Prostate gland (tissue), 2 donors: ENCODE results near the gene IGLL5. TPM values are rescaled to one million over a fixed set of nuclear protein-coding genes. Genes with fewer than 3 reads are reported as not detected.

Experiments
- DNase-seq: peaks from one replicate; pipeline ENCODE4 v3.0.0-alpha.2; 2019; ENCODE audit warnings: low spot score
- H3K27ac ChIP-seq, 2 donors: fragments of 200-600 bp; sonication (generic); 2 replicates each; pipeline ENCODE4 v1.5.1; 2017 to 2019
- H3K27me3 ChIP-seq: fragments of 200-600 bp; sonication (generic); replicated peaks from 2 replicates; pipeline ENCODE4 v1.5.1; 2019; ENCODE audit not compliant: insufficient read depth
- H3K36me3 ChIP-seq, 2 donors: fragments of 200-600 bp; sonication (generic); 1 replicate in 1 of 2; 2 replicates in 1 of 2; pipeline versions ENCODE4 v1.5.1 to v1.8.1; 2017 to 2019
- H3K4me1 ChIP-seq: fragments of 200-600 bp; sonication (generic); replicated peaks from 2 replicates; pipeline ENCODE4 v1.5.1; 2019
- H3K4me3 ChIP-seq, 2 donors: fragments of 200-600 bp; sonication (generic); 2 replicates each; pipeline ENCODE4 v1.5.1; 2017 to 2019
- H3K9me3 ChIP-seq: fragments of 200-600 bp; sonication (generic); 2 replicates; pipeline ENCODE4 v1.5.1; 2017
- POLR2A ChIP-seq: fragments of 450-650 bp; IDR thresholded peaks from one replicate; pipeline ENCODE4 v1.6.1; 2016; ENCODE audit warnings: antibody characterized with exemption, mild to moderate bottlenecking
- POLR2AphosphoS5 ChIP-seq: sonication (generic); formaldehyde crosslinking; IDR thresholded peaks from one replicate; pipeline ENCODE4 v1.6.1; 2017; ENCODE audit warnings: antibody characterized with exemption
- WGBS: methylation state at CpG from one replicate; pipeline ENCODE4 v1.1.5; 2018; 5-methylcytosine and 5-hydroxymethylcytosine counted together
- intact Hi-C: fragments of 100-400 bp; cut with DNase I; formaldehyde crosslinking; loops from one replicate; pipeline ENCODE4 v1.14.2; 2022
- total RNA-seq, 2 donors: library from RNA; depleted of rRNA; stranded (reverse); fragments of >200 nt; gene quantifications; one replicate each; pipeline ENCODE4 v1.1.0, GENCODE V29; 2016
- TF ChIP-seq, protein P1 (sequence below), 4 experiments: fragments of 200-600 bp in 2 of 4; fragments of 450-650 bp in 2 of 4; sonication (generic) in 2 of 4; IDR thresholded peaks; 1 replicate in 3 of 4; 2 replicates in 1 of 4; pipeline ENCODE4 v1.5.1; 2016 to 2019; ENCODE audit warnings: antibody characterized with exemption in 4 of 4, mild to moderate bottlenecking in 2 of 4, moderate library complexity in 2 of 4

IGLL5 gene
- total RNA-seq, 2 donors from 2014 or later: not detected

DNA sequence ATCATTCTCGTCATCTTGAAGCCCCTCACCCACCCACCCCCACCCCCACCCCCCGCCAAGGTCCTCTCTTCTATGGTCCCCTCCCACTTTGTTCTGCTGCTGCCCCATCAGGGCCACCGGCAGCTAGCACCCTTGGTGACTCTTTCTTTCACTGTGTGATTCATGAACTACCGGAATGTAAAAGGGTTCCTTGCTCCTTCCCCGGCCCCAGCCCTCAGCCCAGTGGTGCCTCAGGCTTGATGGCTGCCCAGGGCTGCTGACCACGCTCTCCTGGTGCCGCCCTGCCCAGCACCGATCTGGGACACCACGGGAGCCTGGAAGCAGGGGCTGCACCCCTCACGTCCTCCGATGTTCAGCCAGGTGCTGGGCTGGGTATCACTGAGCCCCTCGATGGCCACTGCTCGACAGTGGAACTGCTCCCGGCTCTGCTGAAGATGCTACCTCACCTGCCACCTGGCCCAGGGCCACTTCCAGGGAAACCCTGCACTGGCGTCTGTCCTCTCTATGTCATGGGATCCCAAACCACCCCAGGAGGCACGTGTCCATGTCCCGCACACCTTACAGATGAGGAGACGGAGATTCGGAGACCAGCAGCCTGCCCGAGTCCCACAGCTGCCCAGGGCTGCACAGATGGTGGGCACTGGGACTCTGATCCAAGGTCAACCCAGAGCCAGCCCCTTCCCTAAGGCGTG lies 39.7 kb downstream of the IGLL5 start:
- no peaks in the 10 kb centered on the region for H3K27me3 ChIP-seq
- WGBS: 92% methylated on average over 15 of the region's 21 CpGs
- TF ChIP-seq POLR2A (no peak), POLR2AphosphoS5 (no peak)
- TF ChIP-seq, protein P1, sequence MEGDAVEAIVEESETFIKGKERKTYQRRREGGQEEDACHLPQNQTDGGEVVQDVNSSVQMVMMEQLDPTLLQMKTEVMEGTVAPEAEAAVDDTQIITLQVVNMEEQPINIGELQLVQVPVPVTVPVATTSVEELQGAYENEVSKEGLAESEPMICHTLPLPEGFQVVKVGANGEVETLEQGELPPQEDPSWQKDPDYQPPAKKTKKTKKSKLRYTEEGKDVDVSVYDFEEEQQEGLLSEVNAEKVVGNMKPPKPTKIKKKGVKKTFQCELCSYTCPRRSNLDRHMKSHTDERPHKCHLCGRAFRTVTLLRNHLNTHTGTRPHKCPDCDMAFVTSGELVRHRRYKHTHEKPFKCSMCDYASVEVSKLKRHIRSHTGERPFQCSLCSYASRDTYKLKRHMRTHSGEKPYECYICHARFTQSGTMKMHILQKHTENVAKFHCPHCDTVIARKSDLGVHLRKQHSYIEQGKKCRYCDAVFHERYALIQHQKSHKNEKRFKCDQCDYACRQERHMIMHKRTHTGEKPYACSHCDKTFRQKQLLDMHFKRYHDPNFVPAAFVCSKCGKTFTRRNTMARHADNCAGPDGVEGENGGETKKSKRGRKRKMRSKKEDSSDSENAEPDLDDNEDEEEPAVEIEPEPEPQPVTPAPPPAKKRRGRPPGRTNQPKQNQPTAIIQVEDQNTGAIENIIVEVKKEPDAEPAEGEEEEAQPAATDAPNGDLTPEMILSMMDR (IDR thresholded peaks at IDR 0.05): no peak

DNA sequence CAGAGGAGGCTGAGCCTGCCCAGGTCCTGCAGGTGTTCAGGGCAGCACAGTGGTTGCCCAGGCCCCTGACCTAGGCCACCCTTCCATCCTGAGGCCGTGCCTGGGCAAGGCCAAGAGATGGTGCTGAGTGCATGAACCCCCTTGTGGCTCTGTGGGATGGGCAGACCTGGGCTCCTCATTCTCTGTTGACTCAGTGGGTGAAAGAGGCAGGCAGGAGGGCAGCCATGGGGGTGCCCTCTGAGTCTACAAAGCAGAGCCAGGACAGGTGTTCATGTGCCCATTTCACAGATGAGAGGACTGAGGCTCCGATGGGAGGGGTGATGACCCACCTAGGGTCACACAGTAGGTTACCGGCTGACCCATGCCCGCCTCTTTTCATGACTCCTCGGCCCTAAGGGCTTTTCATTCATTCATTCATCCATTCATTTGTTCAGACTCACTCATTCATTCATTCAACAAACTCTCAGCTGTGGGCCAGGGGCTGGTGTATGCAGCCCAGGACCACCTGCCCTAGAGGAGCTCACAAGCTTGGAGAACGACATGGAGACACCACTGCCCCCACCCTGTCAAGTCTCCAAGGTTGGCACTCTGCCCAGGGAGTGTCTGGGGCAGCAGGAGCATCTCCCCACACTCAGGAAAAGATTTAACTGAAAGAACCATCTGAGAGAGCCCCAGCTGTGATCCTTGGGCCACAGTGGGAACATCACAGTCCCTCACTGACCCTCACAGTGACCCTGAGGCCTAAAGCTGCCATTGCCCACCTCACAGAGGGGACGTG lies 40.5 kb downstream of the IGLL5 start:
- no peak overlapping the region for H3K4me3 ChIP-seq
- peaks cover 4% of the 10 kb centered on the region for H3K4me1 ChIP-seq
- H3K36me3 ChIP-seq: no peaks in the 10 kb centered on the region
- H3K9me3 ChIP-seq: no peaks in the 10 kb centered on the region
- TF ChIP-seq POLR2AphosphoS5 (no peak), POLR2A (no peak)
- TF ChIP-seq, protein P1 (IDR thresholded peaks at IDR 0.05): no peak
- no peaks in the 10 kb centered on the region for H3K27me3 ChIP-seq
- 77% methylated on average over 7 of the region's 7 CpGs for WGBS
- DNase-seq: no peak
- no peak overlapping the region for H3K27ac ChIP-seq
- intact Hi-C loops: no loop called here

More for the DNA sequence above, 39.7 kb downstream of the IGLL5 start:
- Histone ChIP-seq H3K4me1 (peaks cover 4% of the 10 kb centered on the region), H3K27ac (no peak overlapping the region), H3K4me3 (no peak overlapping the region), H3K36me3 (no peaks in the 10 kb centered on the region), H3K9me3 (no peaks in the 10 kb centered on the region)
- intact Hi-C loops: no loop called here
- DNase-seq: no peak

DNA sequence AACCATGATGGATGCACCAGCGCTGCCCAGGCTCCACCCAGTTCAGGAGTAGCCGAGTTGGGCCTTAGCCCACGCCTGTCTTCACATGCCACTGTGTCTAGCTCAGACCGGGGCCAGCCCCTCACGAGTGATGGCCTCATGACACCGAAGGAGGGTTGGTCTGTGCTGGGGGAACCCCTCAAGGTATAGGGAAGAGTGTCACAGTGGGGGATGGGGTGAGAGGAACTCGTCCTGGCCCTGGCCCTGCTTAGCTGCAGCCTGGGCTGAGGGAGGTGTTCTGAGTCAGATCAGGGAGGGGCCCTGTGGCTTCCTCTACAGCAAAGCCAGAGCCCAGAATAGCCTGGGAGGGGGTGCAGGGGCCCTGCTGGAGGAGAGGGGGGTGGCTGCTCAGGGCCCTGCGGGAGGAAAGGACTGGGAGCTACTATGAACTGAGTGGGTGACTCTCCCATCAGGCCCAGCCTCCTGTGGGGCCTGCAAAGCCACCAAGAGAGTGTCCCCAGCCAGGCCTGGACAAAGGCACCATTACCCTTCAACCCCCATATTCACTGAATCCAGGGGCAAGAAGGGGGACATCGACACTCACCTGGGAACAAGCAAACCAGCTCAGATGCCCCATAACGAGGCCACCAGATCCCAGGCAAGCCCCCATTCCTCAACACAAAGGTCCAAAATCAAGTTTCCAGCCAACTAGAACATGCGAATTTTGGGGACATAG lies 41.2 kb downstream of the IGLL5 start:
- intact Hi-C loops: no loop called here
- no peaks in the 10 kb centered on the region for H3K9me3 ChIP-seq
- no peak for DNase-seq
- no peaks in the 10 kb centered on the region for H3K27me3 ChIP-seq
- WGBS: 78% methylated on average over 7 of the region's 11 CpGs
- no peaks in the 10 kb centered on the region for H3K36me3 ChIP-seq
- peaks cover 4% of the 10 kb centered on the region for H3K4me1 ChIP-seq
- H3K27ac ChIP-seq: no peak overlapping the region
- H3K4me3 ChIP-seq: no peak overlapping the region
- TF ChIP-seq, protein P1 (IDR thresholded peaks at IDR 0.05): no peak
- no peak for TF ChIP-seq POLR2A
- TF ChIP-seq POLR2AphosphoS5: no peak

DNA sequence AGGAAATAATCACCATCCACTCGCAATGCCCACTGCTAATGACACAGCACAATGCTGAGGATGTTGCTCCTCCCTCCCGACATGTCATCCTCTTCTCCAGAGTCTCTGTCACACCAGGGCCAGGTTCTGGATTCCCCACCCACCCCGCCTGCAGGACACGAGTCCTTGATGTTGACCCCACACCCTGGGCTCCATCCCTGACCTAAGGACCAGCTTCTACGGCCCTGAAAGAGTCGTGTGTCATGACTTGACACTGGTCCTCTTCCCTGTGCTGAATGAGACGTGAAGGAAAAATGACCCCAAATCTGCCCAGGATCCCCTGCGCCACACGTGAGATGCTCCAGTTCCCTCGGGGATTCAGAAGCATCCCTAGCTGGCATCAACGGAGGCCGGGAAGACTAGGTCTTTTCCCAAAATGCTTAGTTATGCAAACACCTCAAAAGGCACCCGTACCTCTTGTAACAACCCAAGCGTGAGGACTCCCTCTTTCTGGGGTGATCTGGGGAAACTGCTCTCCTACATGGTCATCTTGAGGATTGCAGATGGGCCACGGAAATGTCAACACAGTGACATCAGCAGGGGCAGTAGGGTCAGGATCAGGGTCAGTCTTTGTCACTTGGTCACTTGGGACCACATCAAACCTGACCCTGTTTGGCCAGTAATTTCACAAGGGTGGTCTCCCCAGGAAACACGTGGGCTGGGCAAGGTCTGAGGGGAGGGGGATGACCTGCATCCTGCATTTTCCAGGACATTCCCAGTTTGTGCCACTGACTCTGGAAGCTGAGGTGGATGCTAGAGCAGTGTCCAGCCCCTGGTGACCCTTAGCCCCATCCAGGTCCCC lies 42.0 kb downstream of the IGLL5 start:
- DNase-seq: no peak
- H3K36me3 ChIP-seq: no peaks in the 10 kb centered on the region
- peaks cover 4% of the 10 kb centered on the region for H3K4me1 ChIP-seq
- intact Hi-C loops: no loop called here
- no peak overlapping the region for H3K4me3 ChIP-seq
- no peak for TF ChIP-seq POLR2A
- TF ChIP-seq POLR2AphosphoS5: no peak
- TF ChIP-seq, protein P1 (IDR thresholded peaks at IDR 0.05): no peak
- WGBS: 91% methylated on average over 16 of the region's 16 CpGs
- H3K27ac ChIP-seq: no peak overlapping the region
- no peaks in the 10 kb centered on the region for H3K9me3 ChIP-seq
- no peaks in the 10 kb centered on the region for H3K27me3 ChIP-seq
